Cardiac muscle cell (in vitro differentiated cells and primary cell): ENCODE measurements around the gene SLC9A5. TPM values are rescaled to one million over a fixed set of nuclear protein-coding genes. Genes with fewer than 3 reads are reported as not detected.

Experiments
- DNase-seq, 2 donors: peaks; one replicate each; pipeline versions ENCODE4 v3.0.0 to v3.0.0-alpha.2; 2010 to 2017; ENCODE audit warnings: low read depth in 1 of 2, low spot score in 1 of 2
- H3K27ac ChIP-seq: fragments of 200-600 bp; sonication (generic); 2 replicates; pipeline ENCODE4 v1.5.1; 2016
- H3K27me3 ChIP-seq: fragments of 200-600 bp; sonication (generic); 2 replicates; pipeline ENCODE4 v1.6.0; 2016; ENCODE audit warnings: control low read depth
- H3K36me3 ChIP-seq: fragments of 200-600 bp; sonication (generic); 2 replicates; pipeline ENCODE4 v1.5.1; 2016; ENCODE audit warnings: control low read depth
- H3K4me1 ChIP-seq: fragments of 200-600 bp; sonication (generic); 2 replicates; pipeline ENCODE4 v1.8.1; 2017; ENCODE audit warnings: low read depth, mild to moderate bottlenecking, mixed run types
- H3K4me3 ChIP-seq: fragments of 200-600 bp; sonication (generic); 2 replicates; pipeline ENCODE4 v1.5.1; 2016; ENCODE audit warnings: mild to moderate bottlenecking
- H3K9me3 ChIP-seq: fragments of 200-600 bp; sonication (generic); 2 replicates; pipeline ENCODE4 v1.5.1; 2017; ENCODE audit warnings: low read depth, mild to moderate bottlenecking, control low read depth
- polyA plus RNA-seq: library from polyadenylated mRNA; unstranded; fragments of >200 nt; fragmentation: Nextera tagmentation; extraction: Ambion mirVana; gene quantifications from 2 replicates; pipeline ENCODE4 v1.2.1, GENCODE V29; 2016
- total RNA-seq: library from RNA; depleted of rRNA; stranded (reverse); fragments of >200 nt; gene quantifications from 2 replicates; pipeline ENCODE4 v1.2.3, GENCODE V29; 2016
- TF ChIP-seq, protein P1 (sequence below): IDR thresholded peaks from 2 replicates; pipeline ENCODE4 v1.5.1; 2012; ENCODE audit warnings: low read depth, mild to moderate bottlenecking, low read length

The SLC9A5 gene
- total and polyA plus RNA-seq, 2 experiments from 2014 or later, result 4.5 to 4.6 TPM

DNA sequence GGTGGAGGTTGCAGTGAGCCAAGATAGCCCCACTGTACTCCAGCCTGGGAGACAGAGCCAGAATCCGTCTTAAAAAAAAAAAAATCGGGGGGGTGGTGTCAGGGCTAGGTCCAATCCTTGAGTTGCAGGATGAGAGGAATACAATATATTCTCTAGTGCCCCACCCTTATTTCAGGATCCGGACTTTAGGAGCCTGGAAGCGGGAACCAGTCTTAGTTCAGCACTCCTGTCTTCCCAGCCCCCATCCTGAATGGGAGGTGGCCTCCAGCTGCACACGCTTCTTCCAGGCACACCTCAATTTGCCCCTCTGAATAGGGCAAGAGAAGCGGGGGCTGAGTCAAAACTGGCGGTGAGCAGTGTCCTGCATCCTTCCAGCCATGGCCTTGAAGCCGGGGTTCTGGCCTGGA is 3.1 kb upstream of the SLC9A5 start:
- peak overlapping the region; percentile 58 for H3K4me3 ChIP-seq
- TF ChIP-seq, protein P1, sequence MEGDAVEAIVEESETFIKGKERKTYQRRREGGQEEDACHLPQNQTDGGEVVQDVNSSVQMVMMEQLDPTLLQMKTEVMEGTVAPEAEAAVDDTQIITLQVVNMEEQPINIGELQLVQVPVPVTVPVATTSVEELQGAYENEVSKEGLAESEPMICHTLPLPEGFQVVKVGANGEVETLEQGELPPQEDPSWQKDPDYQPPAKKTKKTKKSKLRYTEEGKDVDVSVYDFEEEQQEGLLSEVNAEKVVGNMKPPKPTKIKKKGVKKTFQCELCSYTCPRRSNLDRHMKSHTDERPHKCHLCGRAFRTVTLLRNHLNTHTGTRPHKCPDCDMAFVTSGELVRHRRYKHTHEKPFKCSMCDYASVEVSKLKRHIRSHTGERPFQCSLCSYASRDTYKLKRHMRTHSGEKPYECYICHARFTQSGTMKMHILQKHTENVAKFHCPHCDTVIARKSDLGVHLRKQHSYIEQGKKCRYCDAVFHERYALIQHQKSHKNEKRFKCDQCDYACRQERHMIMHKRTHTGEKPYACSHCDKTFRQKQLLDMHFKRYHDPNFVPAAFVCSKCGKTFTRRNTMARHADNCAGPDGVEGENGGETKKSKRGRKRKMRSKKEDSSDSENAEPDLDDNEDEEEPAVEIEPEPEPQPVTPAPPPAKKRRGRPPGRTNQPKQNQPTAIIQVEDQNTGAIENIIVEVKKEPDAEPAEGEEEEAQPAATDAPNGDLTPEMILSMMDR, result no peak
- H3K27me3 ChIP-seq, result peaks cover 14% of the 10 kb centered on the region
- H3K4me1 ChIP-seq, result peaks cover 5% of the 10 kb centered on the region
- H3K36me3 ChIP-seq, result no peaks in the 10 kb centered on the region
- DNase-seq, result no peak
- H3K9me3 ChIP-seq, result no peaks in the 10 kb centered on the region
- peak overlapping the region; percentile 97 for H3K27ac ChIP-seq

DNA sequence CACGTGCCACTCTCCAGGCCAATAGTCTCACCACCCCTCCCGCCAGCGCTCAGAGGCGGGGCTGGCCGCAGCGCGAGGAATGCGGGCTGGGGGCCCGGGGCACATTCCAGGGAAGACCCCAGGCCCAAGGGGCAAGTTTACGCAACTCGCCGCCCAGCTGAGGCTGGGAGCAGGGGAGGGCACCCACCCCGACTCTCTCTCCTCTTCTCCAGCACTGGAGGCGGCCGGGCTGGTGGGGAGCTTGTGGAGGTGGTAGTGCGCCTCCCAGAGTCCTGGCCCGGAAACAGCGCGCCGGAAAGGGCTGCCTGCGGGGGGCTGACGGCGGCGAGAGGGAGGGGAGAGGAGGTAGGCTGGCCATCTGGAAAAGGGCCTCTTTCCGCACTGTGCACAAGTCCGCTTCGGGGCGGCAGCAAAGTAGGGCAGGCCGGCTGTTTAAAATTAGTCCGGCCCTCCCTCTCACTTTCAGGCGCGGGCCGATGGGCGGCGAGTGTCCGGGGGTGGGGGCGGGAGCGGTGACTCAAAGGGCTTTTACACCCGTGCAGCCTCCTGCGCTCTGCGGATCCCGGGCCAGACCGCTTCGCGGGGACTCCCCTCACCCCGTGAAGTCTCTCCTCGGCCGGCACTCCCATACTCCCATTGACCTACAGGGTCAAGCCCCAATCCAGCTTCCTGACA is 2.6 kb upstream of the SLC9A5 start:
- TF ChIP-seq, protein P1, result peak; percentile 58
- H3K4me3 ChIP-seq, result peak overlapping the region; percentile 58
- peaks cover 5% of the 10 kb centered on the region for H3K4me1 ChIP-seq

DNA sequence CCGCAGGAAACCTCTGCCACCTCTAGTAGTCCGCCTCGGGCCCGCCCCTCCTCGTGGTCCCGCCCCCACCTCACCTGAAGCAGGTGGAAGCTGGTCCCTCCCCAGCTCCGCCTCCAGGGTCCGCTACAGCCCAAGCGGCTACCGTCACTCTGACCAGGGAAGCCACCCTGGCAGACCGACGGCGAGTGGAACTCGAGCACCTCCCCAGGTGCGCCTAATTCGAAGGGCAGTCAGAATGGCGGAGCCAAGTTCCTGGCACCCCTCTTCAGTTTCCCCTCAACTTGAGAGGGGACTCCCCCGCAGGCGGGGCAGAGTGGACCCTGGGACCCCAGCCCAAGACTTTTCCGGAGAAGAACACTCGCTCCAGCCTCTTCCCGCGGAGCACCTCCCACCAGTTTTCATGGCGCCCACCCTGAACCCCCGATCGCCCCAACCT is 2.0 kb upstream of the SLC9A5 start:
- no peaks in the 10 kb centered on the region for H3K36me3 ChIP-seq
- H3K9me3 ChIP-seq, result no peaks in the 10 kb centered on the region
- TF ChIP-seq, protein P1, result no peak
- peak overlapping the region; percentile 58 for H3K4me3 ChIP-seq
- H3K4me1 ChIP-seq, result peaks cover 5% of the 10 kb centered on the region
- H3K27me3 ChIP-seq, result peaks cover 14% of the 10 kb centered on the region
- DNase-seq, result no peak
- H3K27ac ChIP-seq, result peak overlapping the region; percentile 97

More for the DNA sequence above, 2.6 kb upstream of the SLC9A5 start:
- peak overlapping the region; percentile 97 for H3K27ac ChIP-seq
- peak; percentile 89 to 94 for DNase-seq
- peaks cover 14% of the 10 kb centered on the region for H3K27me3 ChIP-seq
- H3K9me3 ChIP-seq, result no peaks in the 10 kb centered on the region
- H3K36me3 ChIP-seq, result no peaks in the 10 kb centered on the region

GRCh38 chr16:67247192-67248072 is 1.3 kb upstream of the SLC9A5 start, which contains the start of gene FHOD1:
Gene FHOD1 (minus strand): TSS chr16:67247481. CDS start chr16:67247410, 71 bp downstream.
- DNase-seq, result peak; percentile 97
- peaks cover 14% of the 10 kb centered on the region for H3K27me3 ChIP-seq
- peak within 1 kb of the TSS; percentile 97 for H3K27ac ChIP-seq
- H3K36me3 ChIP-seq, result no peaks in the 10 kb centered on the region
- TF ChIP-seq, protein P1, result no peak
- H3K4me3 ChIP-seq, result peak within 1 kb of the TSS; percentile 58
- H3K9me3 ChIP-seq, result no peaks in the 10 kb centered on the region
- peaks cover 5% of the 10 kb centered on the region for H3K4me1 ChIP-seq

- no peak for DNase-seq
- H3K4me1 ChIP-seq, result peaks cover 5% of the 10 kb centered on the region
- peaks cover 14% of the 10 kb centered on the region for H3K27me3 ChIP-seq
- no peak overlapping the region for H3K27ac ChIP-seq
- H3K9me3 ChIP-seq, result no peaks in the 10 kb centered on the region
- TF ChIP-seq, protein P1, result no peak
- H3K4me3 ChIP-seq, result peak overlapping the region; percentile 58
- no peaks in the 10 kb centered on the region for H3K36me3 ChIP-seq
Observed at GRCh38 chr16:67248073-67248400, 742 bp upstream of the SLC9A5 start.
